ENCODE data around the gene RAD51B.

Gene RAD51B

GRCh38 chr14:68172627-68173026, 353.0 kb downstream of the RAD51B start:
- H3K4me3 ChIP-seq (ENCODE audit: low read length): no peak overlapping the region
- TF ChIP-seq, protein P1, sequence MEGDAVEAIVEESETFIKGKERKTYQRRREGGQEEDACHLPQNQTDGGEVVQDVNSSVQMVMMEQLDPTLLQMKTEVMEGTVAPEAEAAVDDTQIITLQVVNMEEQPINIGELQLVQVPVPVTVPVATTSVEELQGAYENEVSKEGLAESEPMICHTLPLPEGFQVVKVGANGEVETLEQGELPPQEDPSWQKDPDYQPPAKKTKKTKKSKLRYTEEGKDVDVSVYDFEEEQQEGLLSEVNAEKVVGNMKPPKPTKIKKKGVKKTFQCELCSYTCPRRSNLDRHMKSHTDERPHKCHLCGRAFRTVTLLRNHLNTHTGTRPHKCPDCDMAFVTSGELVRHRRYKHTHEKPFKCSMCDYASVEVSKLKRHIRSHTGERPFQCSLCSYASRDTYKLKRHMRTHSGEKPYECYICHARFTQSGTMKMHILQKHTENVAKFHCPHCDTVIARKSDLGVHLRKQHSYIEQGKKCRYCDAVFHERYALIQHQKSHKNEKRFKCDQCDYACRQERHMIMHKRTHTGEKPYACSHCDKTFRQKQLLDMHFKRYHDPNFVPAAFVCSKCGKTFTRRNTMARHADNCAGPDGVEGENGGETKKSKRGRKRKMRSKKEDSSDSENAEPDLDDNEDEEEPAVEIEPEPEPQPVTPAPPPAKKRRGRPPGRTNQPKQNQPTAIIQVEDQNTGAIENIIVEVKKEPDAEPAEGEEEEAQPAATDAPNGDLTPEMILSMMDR (conservative IDR thresholded peaks at IDR 0.05; ENCODE audit: low read depth, low read length): no peak
- DNase-seq (ENCODE audit: low read depth): peak; percentile 88

- no peak for DNase-seq (ENCODE audit: low read depth)
- TF ChIP-seq, protein P1 (conservative IDR thresholded peaks at IDR 0.05; ENCODE audit: low read depth, low read length): no peak
- H3K4me3 ChIP-seq (ENCODE audit: low read length): no peak overlapping the region
Measured at GRCh38 chr14:68173227-68173972, 353.8 kb downstream of the RAD51B start.

GRCh38 chr14:68174446-68174845, 354.9 kb downstream of the RAD51B start:
- peak; percentile 55 for DNase-seq (ENCODE audit: low read depth)
- TF ChIP-seq, protein P1 (conservative IDR thresholded peaks at IDR 0.05; ENCODE audit: low read depth, low read length): no peak
- H3K4me3 ChIP-seq (ENCODE audit: low read length): no peak overlapping the region

DNA sequence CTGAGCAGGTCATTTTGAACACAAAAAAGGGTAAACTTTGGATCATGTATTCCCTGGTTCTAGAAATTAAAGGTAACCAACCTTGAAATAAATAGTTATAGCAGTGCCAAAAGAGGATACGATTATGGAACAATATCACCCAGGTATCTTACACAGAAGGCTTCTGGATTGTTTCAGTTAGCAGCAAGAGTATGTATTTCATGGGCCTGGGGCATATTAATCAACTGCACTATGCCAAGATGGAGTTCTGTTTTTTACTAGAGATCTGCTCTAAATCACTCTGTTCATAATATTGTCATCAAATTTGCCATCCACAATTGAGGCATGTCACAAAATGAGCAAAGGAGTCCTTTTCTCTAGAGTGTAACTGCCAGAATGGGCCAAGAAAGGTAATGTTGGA, 357.1 kb downstream of the RAD51B start:
- no peak for DNase-seq (ENCODE audit: low read depth)

DNA sequence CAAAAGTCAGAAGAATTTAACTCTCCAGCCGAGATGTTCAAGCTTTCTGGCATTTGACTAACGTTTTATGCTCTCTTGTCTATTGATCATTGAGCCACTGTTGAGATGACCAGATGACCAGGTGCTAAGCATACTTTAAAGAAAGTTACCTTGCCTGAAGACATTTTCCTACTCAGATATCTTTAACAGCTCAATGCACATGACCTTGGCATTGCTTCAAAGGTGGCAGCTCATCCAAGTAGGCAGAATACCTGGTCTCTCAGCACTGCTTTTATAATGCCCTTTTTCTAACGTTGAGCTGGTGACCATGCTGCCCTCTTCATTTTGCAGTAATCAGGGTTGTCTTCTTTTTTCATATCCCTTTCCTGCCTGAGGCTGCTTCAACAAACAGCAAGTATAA, 358.1 kb downstream of the RAD51B start:
- TF ChIP-seq, protein P1 (conservative IDR thresholded peaks at IDR 0.05; ENCODE audit: low read depth, low read length): no peak
- no peak overlapping the region for H3K4me3 ChIP-seq (ENCODE audit: low read length)

More for the DNA sequence above, 357.1 kb downstream of the RAD51B start:
- H3K4me3 ChIP-seq (ENCODE audit: low read length): no peak overlapping the region
- TF ChIP-seq, protein P1 (conservative IDR thresholded peaks at IDR 0.05; ENCODE audit: low read depth, low read length): no peak

DNA sequence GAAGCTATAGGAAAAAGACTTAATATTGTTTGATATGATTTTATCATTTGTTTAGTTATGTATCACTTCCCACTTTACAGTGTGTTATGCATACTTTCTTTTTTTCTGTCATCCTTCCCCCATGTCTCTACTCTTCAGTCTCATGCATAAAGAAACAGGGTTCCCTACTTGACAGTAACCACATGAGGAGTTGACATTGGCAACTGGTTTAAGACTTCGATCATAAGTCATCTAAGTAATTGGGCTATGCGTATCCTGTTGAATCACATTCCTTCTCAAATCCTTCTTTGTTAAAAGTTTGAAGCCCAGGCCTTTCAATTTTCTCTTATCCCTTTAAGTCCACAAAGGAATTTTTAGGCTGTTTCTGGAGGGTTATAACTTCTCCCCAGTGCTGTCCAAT, 358.7 kb downstream of the RAD51B start:
- no peak for DNase-seq (ENCODE audit: low read depth)
- TF ChIP-seq, protein P1 (conservative IDR thresholded peaks at IDR 0.05; ENCODE audit: low read depth, low read length): no peak
- H3K4me3 ChIP-seq (ENCODE audit: low read length): no peak overlapping the region

More for the DNA sequence above, 358.1 kb downstream of the RAD51B start:
- DNase-seq (ENCODE audit: low read depth): no peak
